HG03521 (cell line): ENCODE measurements around the gene ROR1.
"Not testable (repeated sequence)": the region's sequence is repeated elsewhere in the genome, so short reads cannot be mapped to it uniquely, and the experiment has no call there.

Source experiments
- ATAC-seq: cut with Tn5 transposase; IDR thresholded peaks from one replicate; pipeline ENCODE4 v1.9.1; 2021; ENCODE audit warnings: mild to moderate bottlenecking, moderate library complexity; ENCODE audit not compliant: unreplicated experiment

ROR1 gene

GRCh38 chr1:63819795-63820194 lies 46.0 kb downstream of the ROR1 start:
- no peak for ATAC-seq

GRCh38 chr1:63821091-63822005 lies 47.5 kb downstream of the ROR1 start:
- no peak for ATAC-seq

GRCh38 chr1:63822540-63822939 lies 48.7 kb downstream of the ROR1 start:
- ATAC-seq = no peak

DNA sequence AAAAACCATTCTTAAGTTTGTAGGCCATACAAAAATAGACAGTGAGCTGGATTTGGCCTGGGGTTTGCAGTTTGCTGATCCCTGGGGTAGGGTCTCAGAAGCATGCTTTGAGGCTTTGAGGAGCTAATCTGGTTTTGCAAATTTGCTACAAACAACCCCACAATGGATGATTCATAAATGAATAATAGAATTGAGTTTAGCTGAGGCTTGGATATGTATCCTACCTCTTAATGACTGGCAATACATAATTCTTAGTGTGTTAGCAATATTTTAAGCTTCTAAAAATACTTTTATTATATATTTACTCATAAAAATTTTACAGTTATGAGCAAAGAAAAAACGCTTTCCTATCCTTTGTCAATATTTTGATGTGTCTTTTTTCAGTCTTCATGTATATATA lies 50.6 kb downstream of the ROR1 start:
- ATAC-seq = no peak

GRCh38 chr1:63825111-63825510 lies 51.3 kb downstream of the ROR1 start:
- ATAC-seq = no peak

GRCh38 chr1:63826246-63826861 lies 52.5 kb downstream of the ROR1 start:
- not testable (repeated sequence) for ATAC-seq

- no peak for ATAC-seq
These were observed 53.8 kb downstream of the ROR1 start for GRCh38 chr1:63827411-63828321.

DNA sequence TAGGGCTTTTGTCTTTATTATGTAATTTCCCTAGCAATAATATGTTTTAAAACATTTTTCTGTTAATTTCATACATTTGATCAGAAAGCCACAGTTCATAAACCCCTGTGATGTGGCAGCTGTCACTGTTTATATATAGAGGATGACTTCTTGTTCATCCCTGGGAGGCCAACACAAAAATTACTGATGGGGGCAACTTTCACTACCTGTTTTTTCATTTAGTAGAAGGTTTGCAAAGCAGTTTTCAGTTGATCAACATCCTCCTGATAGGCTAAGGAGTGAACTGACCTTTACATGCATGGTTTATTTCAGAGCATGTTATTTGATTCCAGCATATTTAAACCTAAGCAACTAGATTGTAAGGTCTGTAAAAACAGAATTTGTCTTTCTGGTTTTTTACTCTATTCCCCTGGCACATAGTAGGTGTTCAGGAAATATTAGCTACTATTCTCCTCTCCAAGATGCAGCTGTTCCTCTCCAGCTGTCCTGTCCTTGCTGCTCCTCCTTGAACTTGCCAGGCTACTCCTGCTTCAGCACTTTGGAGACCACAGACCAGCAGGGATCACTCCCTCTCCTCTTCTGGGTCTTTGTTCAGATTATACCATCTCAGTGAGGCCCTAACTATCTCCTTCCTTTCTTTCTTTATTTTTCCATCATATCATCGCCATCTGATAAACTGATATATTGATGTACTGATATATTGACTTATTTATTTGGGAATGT lies 54.7 kb downstream of the ROR1 start:
- ATAC-seq = peak; percentile 67

DNA sequence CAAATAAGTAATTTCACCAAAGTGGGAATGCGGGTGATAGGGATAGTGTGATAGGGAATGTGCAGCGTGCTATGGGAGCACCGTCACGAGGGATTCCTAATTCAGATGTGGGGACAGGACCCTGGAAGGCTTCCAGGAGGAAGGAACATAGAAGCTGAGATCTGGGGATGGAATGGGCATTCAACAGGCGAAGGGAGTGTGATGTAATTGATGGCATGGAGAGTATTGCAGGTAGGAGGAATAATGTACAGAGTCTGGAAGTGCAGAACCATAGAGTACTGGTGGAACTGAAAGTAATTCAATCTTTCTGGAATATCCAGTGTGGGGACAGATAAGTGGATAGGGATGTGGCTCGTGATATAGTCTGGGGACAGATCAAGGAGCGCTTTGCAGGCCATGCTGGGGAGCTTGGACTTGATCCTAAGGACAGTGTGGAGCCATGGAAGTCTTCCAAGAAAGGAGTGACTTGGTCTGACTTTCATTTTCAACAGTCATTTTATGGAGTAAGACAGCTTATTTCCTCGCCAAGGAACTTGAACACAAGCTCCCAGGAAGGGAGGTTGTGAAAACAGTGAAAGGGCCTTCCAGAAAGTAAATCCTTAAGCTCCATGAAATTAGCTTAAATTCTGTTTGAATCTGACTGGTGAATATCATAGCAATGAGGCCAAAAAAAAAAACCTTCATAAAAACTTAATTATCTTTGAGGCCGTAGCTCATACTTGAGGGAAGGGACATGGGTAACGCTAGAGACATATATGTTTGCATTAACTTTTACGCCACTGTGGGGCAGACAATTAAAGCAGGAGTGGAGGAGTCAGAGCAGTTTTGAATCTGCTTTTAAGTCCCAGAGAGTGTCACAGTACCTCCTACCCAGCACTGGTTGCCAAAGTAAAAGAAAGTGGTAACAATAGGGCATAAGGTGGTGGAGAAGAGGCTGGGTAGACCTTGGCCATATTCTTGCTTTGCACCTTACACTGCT lies 55.8 kb downstream of the ROR1 start:
- no peak for ATAC-seq

DNA sequence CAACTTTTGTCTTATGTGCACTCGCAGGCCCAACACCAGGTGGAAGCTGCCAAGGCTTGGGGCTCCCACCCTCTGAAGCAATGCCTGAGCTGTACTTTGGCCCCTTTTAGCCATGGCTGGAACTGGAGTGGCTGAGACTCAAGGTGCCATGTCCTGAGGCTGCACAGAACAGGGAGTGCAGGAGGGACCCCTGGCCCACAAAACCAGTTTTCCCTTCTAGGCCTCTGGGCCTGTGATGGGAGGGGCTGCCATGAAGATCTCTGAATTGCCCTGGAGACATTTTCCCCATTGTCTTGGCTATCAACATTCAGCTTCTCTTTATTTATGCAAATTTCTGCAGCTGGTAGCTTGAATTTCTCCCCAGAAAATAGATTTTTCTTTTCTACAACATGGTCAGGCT lies 57.6 kb downstream of the ROR1 start:
- no peak for ATAC-seq

DNA sequence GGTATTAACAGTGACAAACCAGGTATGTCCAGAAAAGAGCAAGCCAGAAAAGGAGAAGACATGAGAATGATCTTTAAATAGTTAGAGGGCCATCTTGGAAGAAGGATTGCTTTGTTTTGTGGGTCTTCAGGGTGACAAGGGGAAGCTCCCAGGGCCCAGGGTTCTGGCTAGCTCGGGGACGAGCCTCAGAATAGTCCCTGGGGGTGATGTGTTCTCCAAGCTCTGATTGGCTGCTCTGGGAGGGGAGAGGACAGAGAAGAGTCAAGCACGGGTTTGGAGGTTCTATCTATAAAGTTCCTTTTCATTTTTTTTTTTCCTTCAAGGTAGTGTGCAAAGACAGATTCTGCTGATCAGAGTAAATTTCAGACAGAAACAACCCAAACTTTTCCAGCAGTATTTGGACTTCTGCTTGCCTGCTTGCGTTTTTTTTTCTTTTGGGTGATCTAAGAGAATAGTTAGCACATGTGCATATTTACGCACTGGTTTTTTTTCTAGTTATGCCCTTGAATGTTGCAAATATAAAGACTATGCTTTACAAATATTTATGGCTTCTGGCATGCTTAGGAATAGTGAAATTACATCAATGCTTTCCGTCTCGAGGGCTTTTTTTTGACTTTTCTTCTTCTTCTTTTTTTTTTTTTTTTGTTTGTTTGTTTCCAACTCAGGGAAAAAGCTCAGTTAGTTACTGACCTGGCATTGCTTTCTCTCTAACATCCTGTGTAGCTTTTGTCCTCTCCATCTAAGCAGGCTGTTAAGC lies 59.7 kb downstream of the ROR1 start:
- no peak for ATAC-seq

DNA sequence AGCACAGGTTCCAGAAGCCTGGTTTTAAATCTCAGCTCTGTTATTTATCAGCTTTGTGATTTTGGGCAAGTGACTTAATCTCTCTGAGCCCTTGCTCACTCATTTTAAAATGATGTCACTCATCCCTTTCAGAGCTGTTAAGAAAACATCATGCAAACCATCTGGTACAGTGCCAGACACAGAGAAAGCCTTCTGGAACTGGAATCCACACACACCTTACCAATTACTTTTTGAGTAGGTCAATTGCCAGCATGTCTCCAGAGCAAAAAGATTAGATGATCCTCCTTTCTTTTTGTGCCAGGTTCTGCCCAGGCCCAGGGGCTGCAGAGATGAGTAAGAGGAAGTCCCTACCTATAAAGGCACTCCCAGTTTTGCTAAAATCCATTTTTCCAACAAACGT lies 61.3 kb downstream of the ROR1 start:
- ATAC-seq = no peak

DNA sequence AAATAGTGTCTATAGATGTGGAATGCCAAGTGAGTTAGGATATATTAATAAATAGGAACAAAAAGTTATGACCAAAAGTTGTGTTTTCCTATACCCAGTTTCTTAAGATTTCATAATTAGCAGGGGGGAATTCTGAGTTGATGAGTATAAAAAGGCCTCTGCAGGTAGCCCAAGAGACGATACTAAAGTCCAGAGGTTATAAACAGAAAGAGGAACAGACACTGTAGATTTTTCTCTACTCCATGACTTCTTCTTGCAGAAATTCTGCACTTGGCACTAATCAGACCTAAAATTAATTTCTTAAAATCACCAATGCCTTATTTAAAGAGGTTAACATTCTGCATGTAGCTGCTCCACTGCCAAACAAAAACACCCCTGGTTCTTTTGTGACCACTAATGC lies 62.6 kb downstream of the ROR1 start:
- no peak for ATAC-seq

- no peak for ATAC-seq
These were observed 63.0 kb downstream of the ROR1 start for GRCh38 chr1:63836830-63837229.

DNA sequence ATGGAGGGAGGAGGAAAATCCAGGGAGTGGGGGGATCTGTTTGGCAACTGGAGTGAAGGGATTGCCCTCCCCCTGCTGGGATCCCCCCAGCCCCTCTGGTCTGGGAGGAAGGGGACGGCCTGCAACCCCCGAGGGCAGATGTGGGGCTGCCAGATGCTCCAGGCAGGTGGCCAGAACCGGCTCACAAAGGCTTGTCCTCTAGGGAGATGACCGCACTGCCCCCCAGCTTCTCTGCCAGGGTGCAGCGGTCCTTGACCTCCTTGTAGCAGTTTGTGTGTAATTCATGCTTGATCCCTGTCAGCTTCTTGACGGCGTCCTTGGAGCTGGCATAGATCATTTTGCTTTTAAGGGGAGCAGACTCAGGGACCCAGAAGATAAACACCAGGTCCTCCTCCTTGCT lies 69.2 kb downstream of the ROR1 start:
- no peak for ATAC-seq

GRCh38 chr1:63843884-63844283 lies 70.1 kb downstream of the ROR1 start:
- ATAC-seq = no peak

DNA sequence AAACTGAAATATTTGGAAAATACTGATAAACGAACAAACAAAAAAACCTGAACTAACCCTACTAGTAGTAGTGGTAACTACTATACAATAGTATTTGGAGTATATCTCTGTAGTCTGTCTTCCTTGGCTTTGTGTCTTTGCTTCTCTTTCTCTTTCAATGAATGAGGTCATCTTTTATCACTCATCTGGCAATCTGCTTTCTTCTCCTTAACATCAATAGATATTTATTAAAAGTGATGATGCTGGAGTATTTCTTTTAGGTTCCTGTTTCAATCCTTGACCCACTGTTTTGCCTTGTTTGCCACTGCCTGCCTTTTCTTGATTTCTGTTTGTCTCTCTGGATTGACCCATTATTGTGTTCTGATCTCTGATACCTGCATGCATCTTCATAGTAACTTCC lies 71.5 kb downstream of the ROR1 start:
- ATAC-seq = no peak

GRCh38 chr1:63847308-63847910 lies 73.6 kb downstream of the ROR1 start:
- no peak for ATAC-seq
